ENCODE measurements around the gene HSBP1. TPM values are rescaled to one million over a fixed set of nuclear protein-coding genes. Genes with fewer than 3 reads are reported as not detected.
A peak's percentile ranks its signal among the peaks of the same experiment; 100 is the strongest.

The HSBP1 gene
- total and polyA plus RNA-seq, 8 donors: 8.5 to 60.5 (median 35.2) TPM

- no peaks in the 10 kb centered on the region for H3K36me3 ChIP-seq
- H3K27ac ChIP-seq: no peak overlapping the region
- peaks cover 0 to 13% (median 0%) of the 10 kb centered on the region in 3 donors for H3K27me3 ChIP-seq
- peak in 1 of 2 donors; percentile 52 for DNase-seq
- no peak overlapping the region for H3K4me3 ChIP-seq
- 50 to 58% (median 53%) methylated on average over 10 of the region's 10 CpGs for WGBS, 5 donors
- H3K4me1 ChIP-seq: peaks cover 0 to 9% (median 3%) of the 10 kb centered on the region in 4 donors
- H3K9me3 ChIP-seq: no peaks in the 10 kb centered on the region
- intact Hi-C loops (cut with DNase I; ENCODE audit: low total_unique reads): no loop called here
- TF ChIP-seq POLR2A (IDR thresholded peaks at IDR 0.05) (no peak), EP300 (IDR thresholded peaks at IDR 0.05) (no peak), POLR2AphosphoS5 (IDR thresholded peaks at IDR 0.05) (no peak), CTCF (IDR thresholded peaks at IDR 0.05) (no peak)
Observed at GRCh38 chr16:83835586-83836566, 28.1 kb downstream of the HSBP1 start.

- H3K27ac ChIP-seq: no peak overlapping the region
- 87 to 95% (median 92%) methylated on average over 4 of the region's 4 CpGs for WGBS, 5 donors
- no peaks in the 10 kb centered on the region for H3K9me3 ChIP-seq
- no peak for DNase-seq
- no peak overlapping the region for H3K4me3 ChIP-seq
- H3K36me3 ChIP-seq: no peaks in the 10 kb centered on the region
- intact Hi-C loops (cut with DNase I; ENCODE audit: low total_unique reads): no loop called here
- H3K4me1 ChIP-seq: peaks cover 0 to 9% (median 3%) of the 10 kb centered on the region in 4 donors
- TF ChIP-seq POLR2AphosphoS5 (IDR thresholded peaks at IDR 0.05) (no peak), EP300 (IDR thresholded peaks at IDR 0.05) (no peak), POLR2A (IDR thresholded peaks at IDR 0.05) (no peak), CTCF (IDR thresholded peaks at IDR 0.05) (no peak)
- H3K27me3 ChIP-seq: peaks cover 0 to 13% (median 0%) of the 10 kb centered on the region in 3 donors
Observed at GRCh38 chr16:83837566-83837965, 29.8 kb downstream of the HSBP1 start.

DNA sequence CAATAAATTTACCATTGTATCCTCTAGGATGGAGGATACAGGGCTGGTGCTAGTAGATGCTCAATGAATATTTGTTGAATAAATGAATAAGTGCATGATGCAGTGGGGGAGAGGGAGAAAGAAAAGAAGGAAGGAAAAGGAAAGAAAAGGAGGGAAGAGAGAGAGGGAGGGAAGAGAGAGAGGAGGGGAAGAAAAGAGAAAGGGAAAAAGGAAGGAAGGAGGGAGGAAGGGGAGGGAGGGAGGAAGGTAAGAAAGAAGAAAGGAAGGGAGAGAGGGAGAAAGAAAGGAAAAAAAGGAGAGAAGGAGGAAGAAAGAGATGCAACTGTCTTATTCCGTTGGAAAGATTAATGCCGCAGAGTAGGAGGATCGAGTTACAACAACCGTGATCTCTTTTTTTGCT is 30.4 kb downstream of the HSBP1 start:
- H3K9me3 ChIP-seq: no peaks in the 10 kb centered on the region
- intact Hi-C loops (cut with DNase I; ENCODE audit: low total_unique reads): no loop called here
- 66 to 80% (median 73%) methylated on average over 4 of the region's 4 CpGs for WGBS, 5 donors
- no peak overlapping the region for H3K27ac ChIP-seq
- no peaks in the 10 kb centered on the region for H3K36me3 ChIP-seq
- H3K27me3 ChIP-seq: peaks cover 0 to 13% (median 0%) of the 10 kb centered on the region in 3 donors
- TF ChIP-seq POLR2A (IDR thresholded peaks at IDR 0.05) (no peak), EP300 (IDR thresholded peaks at IDR 0.05) (no peak), CTCF (IDR thresholded peaks at IDR 0.05) (no peak)
- DNase-seq: no peak
- H3K4me3 ChIP-seq: no peak overlapping the region
- H3K4me1 ChIP-seq: peaks cover 0 to 9% (median 3%) of the 10 kb centered on the region in 4 donors

DNA sequence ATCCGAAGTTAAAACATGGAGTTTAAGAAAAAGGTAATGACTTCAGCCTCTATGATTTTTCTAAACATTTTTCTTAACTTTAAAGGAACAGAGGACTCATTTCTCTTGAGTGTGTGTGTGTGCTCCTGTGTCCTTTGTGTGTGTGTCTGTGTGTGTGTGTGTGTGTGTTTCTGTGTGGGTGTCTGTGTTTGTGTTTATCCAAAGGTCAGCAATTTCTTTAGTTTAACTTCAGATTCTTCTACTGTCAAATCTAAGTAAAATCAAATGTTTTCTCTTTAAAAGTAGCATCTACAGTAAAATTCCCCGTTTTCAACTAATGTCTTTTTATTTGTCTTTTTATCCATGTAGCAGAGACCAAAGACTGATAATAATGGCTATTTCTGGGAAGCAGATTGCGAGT is 31.8 kb downstream of the HSBP1 start:
- no peak for TF ChIP-seq POLR2AphosphoS5 (IDR thresholded peaks at IDR 0.05)
- WGBS, 5 donors: 45 to 65% (median 46%) methylated on average over 3 of the region's 3 CpGs
- peaks cover 0 to 13% (median 0%) of the 10 kb centered on the region in 3 donors for H3K27me3 ChIP-seq
- no peaks in the 10 kb centered on the region for H3K36me3 ChIP-seq
- H3K4me1 ChIP-seq: peaks cover 0 to 9% (median 3%) of the 10 kb centered on the region in 4 donors
- H3K27ac ChIP-seq: no peak overlapping the region
- no peak overlapping the region for H3K4me3 ChIP-seq
- no peak for DNase-seq
- intact Hi-C loops (cut with DNase I; ENCODE audit: low total_unique reads): no loop called here
- no peaks in the 10 kb centered on the region for H3K9me3 ChIP-seq

Data from stomach (tissue), 9 donors.